Ishikawa (cell line): ENCODE measurements around the gene FAHD1.
A peak's percentile ranks its signal among the peaks of the same experiment; 100 is the strongest.

Experiments used
- CEBPB ChIP-seq: IDR thresholded peaks from 2 replicates; pipeline ENCODE4 v1.6.1; 2012
- CREB1 ChIP-seq: IDR thresholded peaks from 2 replicates; pipeline ENCODE4 v1.6.1; 2012; ENCODE audit warnings: low read depth
- EGR1 ChIP-seq: IDR thresholded peaks from 2 replicates; pipeline ENCODE4 v1.6.1; 2012
- EP300 ChIP-seq: IDR thresholded peaks from 2 replicates; pipeline ENCODE4 v1.6.1; 2012; ENCODE audit warnings: borderline replicate concordance
- FOXM1 ChIP-seq: IDR thresholded peaks from 2 replicates; pipeline ENCODE4 v1.6.1; 2012; ENCODE audit warnings: low read depth, borderline replicate concordance
- NFIC ChIP-seq: IDR thresholded peaks from 2 replicates; pipeline ENCODE4 v1.6.1; 2012
- RAD21 ChIP-seq: IDR thresholded peaks from 2 replicates; pipeline ENCODE4 v1.6.1; 2012; ENCODE audit warnings: low read depth
- REST ChIP-seq: IDR thresholded peaks from 2 replicates; pipeline ENCODE4 v1.6.1; 2012; ENCODE audit warnings: low read depth, mild to moderate bottlenecking
- TAF1 ChIP-seq: IDR thresholded peaks from 2 replicates; pipeline ENCODE4 v1.6.1; 2012; ENCODE audit warnings: low read depth, mild to moderate bottlenecking
- TCF12 ChIP-seq: IDR thresholded peaks from 2 replicates; pipeline ENCODE4 v1.6.1; 2012; ENCODE audit warnings: low read depth
- TEAD4 ChIP-seq: IDR thresholded peaks from 2 replicates; pipeline ENCODE4 v1.6.1; 2012
- YY1 ChIP-seq: IDR thresholded peaks from 2 replicates; pipeline ENCODE4 v1.6.1; 2012; ENCODE audit warnings: low read depth
- ZBTB7A ChIP-seq: IDR thresholded peaks from 2 replicates; pipeline ENCODE4 v1.6.1; 2012; ENCODE audit warnings: low read depth
- TF ChIP-seq, protein P1 (sequence below): IDR thresholded peaks from 2 replicates; pipeline ENCODE4 v1.6.1; 2012
- TF ChIP-seq, protein P2 (sequence below): IDR thresholded peaks from 2 replicates; pipeline ENCODE4 v1.6.1; 2012

The FAHD1 gene

DNA sequence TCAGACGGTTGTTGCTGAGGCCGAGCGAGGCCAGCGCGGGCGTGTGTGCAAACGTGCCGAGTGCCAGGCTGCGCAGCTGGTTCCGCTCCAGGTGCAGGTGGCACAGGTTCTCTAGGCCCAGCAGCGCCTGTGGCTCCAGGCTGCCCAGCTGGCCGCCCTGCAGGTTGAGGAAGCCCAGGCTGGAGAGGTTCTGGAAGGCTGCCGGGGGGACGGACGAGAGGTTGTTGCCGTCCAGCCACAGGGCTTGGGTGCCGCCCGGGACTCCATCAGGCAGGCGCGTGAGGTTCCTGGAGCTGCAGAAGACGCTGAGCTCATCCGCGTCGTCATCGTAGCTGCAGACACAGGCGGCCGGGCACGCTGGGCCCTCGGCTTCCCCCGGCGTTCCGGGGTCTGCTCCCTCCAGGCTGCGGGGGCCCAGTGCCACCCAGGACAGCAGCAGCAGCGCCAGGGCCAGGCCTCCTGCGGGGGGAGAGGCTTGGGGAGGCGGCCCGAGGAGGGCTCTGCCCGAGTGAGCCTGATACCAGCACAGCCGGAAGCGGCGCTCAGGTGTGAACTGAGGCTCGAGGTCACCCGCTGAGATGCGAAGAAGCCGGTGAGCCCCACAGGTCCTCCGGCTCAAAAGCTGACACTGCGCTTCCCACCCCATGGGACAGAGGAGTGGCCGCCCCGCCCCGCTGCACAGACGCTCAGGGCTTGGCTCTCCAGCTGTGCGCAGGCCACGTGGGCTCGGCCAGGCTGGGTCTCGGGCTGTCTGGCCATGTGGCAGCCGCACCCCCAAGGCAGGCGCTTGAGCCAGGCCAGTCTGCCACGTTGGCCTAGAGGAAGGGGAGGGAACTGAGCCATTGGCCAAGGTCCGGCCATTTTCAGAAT is 34.8 kb upstream of the FAHD1 start:
- peak; percentile 39; the same call in 1 of the 2 replicates for TF ChIP-seq EP300
- TF ChIP-seq EGR1 = no peak
- TF ChIP-seq TEAD4 = peak; percentile 5; the same call in 1 of the 2 replicates
- TF ChIP-seq REST = no peak
- TF ChIP-seq TAF1 = no peak
- no peak for TF ChIP-seq ZBTB7A
- TF ChIP-seq, protein P1, sequence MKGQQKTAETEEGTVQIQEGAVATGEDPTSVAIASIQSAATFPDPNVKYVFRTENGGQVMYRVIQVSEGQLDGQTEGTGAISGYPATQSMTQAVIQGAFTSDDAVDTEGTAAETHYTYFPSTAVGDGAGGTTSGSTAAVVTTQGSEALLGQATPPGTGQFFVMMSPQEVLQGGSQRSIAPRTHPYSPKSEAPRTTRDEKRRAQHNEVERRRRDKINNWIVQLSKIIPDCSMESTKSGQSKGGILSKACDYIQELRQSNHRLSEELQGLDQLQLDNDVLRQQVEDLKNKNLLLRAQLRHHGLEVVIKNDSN = peak; percentile 91
- TF ChIP-seq NFIC = peak; percentile 21; the same call in 1 of the 2 replicates
- TF ChIP-seq CEBPB = no peak
- TF ChIP-seq YY1 = no peak
- no peak for TF ChIP-seq RAD21
- TF ChIP-seq CREB1 = no peak
- TF ChIP-seq FOXM1 = no peak
- TF ChIP-seq TCF12 = peak; percentile 47; the same call in 1 of the 2 replicates
- TF ChIP-seq, protein P2, sequence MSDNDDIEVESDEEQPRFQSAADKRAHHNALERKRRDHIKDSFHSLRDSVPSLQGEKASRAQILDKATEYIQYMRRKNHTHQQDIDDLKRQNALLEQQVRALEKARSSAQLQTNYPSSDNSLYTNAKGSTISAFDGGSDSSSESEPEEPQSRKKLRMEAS = peak; percentile 97

- peak; percentile 25; the same call in 1 of the 2 replicates for TF ChIP-seq ZBTB7A
- no peak for TF ChIP-seq TEAD4
Measured at GRCh38 chr16:1792836-1793577, 34.0 kb upstream of the FAHD1 start.

DNA sequence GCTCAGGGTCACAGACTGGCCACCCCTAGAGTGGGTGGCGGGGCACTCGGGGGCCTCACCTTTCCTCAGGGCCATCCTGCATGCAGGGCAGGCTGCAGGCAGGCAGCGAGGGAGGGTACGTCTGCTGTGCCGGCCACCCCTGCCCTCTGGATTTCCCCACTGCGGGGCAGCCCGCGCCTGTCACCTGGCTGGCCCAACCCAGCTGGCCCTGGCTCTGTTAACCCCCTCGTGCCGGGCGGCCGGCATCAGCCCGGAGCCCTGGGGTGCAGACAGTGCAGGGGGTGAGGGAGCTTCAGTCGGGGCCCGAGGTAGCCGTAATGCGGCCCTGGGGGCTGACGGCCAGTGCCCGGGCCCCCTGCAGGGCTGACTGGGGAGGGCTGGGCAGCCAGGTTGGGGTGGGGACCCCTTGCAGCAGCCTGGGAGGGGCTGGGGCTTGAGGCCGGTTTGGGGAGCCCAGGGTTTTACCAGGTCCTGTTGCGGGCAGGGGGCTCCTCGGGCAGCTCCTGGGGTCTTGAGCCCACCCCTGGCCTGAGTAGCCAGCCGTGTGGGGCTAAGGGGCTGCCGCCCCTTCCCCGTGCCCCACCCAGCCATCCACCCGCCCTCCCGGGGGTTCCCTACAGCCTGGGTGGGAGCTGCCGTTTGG is 33.3 kb upstream of the FAHD1 start, which contains the start of gene IGFALS:
IGFALS (minus strand) TSS at position 128 of the 643 bp plus-strand sequence; CDS start at position 75, 53 bp downstream.
- TF ChIP-seq EGR1 (no peak), YY1 (no peak), EP300 (no peak), RAD21 (no peak), NFIC (no peak), TEAD4 (no peak), TAF1 (no peak)
- TF ChIP-seq, protein P2 = no peak

GRCh38 chr16:1794221-1794871 is 32.7 kb upstream of the FAHD1 start:
- no peak for TF ChIP-seq TCF12

DNA sequence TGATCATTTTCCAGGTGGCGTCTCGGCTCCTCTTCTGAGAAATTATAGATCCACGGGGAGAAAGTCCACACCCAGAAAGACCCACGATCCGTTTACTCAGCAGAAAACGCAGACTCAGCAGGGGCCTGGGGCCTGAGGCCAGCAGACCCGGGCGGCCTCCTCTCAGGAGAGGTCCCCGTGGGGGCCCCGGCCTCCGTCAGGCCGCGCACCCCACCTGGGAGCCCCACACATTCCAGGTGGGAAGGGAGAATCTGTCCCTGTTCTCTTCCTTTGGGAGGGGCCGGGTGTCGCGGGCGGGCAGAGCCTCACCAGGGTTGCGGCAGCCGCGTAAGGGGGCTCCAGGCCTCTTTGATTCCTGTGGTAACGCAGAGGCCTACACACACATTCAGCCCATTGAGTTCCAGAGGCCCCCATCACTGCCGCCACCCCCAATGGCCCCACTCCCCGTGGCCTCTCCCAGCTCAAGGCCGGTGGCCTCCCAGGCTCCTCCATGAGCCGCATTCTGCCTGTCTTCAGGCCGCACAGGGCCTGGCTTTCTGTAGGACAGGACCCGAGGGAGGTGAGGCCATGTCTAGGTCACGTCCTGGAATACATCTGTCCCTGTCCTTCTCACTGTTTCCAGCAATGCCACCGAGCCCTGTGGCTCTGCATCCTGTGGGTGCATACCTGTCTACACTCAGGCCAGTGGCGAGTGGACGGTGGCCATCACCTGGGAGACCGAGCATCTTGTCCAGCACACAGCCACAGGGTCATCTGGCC is 31.9 kb upstream of the FAHD1 start:
- no peak for TF ChIP-seq NFIC
- TF ChIP-seq, protein P2 = no peak
- no peak for TF ChIP-seq FOXM1

DNA sequence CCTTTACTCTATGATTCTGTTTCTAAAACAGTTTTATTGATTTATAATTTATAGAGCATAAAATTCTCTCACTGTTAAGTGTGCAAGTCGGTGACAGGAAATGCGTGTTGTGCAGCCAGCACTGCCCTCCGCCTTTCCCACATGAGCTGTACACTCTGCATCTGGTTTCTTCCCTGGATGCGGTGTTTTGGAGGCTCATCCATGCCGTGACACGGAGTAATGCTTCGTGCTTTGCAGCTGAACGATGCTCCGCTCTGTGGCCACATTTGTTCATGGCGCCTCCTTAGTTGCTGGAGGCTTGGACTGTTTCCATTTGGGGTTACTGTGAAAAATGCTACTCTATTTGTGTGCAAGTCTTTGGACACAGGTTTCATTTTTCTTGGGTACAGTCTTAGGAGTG is 26.3 kb upstream of the FAHD1 start:
- TF ChIP-seq CEBPB (no peak), FOXM1 (no peak), ZBTB7A (no peak), RAD21 (no peak), TCF12 (no peak), NFIC (no peak), EGR1 (no peak), YY1 (no peak), EP300 (no peak)
- TF ChIP-seq, protein P1 = no peak
